HepG2 (cell line): Measurements from ENCODE around the gene NPPC. TPM values are rescaled to one million over a fixed set of nuclear protein-coding genes. Genes with fewer than 3 reads are reported as not detected.
A peak's percentile ranks its signal among the peaks of the same experiment; 100 is the strongest.

Experiments used
- BCL6 ChIP-seq: IDR thresholded peaks from 2 replicates; pipeline ENCODE4 v1.6.1; 2016; ENCODE audit warnings: missing genetic modification reagents, missing compliant biosample characterization
- KAT2B ChIP-seq: fragments of 150-350 bp; IDR thresholded peaks from 2 replicates; pipeline ENCODE4 v1.6.1; 2014; ENCODE audit warnings: low read depth, low read length, borderline replicate concordance
- MTA3 ChIP-seq: sonication (generic); formaldehyde crosslinking; IDR thresholded peaks from 2 replicates; pipeline ENCODE4 v1.4.0; 2020; ENCODE audit warnings: missing genetic modification reagents
- RCOR2 ChIP-seq: IDR thresholded peaks from 2 replicates; pipeline ENCODE4 v1.6.1; 2016; ENCODE audit warnings: missing biosample characterization, missing genetic modification reagents
- RELA ChIP-seq: sonication (generic); formaldehyde crosslinking; IDR thresholded peaks from 2 replicates; pipeline ENCODE4 v1.4.0; 2020; ENCODE audit warnings: missing genetic modification reagents
- STAG1 ChIP-seq: sonication (generic); formaldehyde crosslinking; IDR thresholded peaks from 2 replicates; pipeline ENCODE4 v1.4.0; 2020; ENCODE audit warnings: missing genetic modification reagents
- TCF7 ChIP-seq: sonication (generic); IDR thresholded peaks from 2 replicates; pipeline ENCODE4 v1.6.1; 2016; ENCODE audit warnings: antibody characterized with exemption, low read depth
- ZBTB1 ChIP-seq: sonication (generic); formaldehyde crosslinking; IDR thresholded peaks from 2 replicates; pipeline ENCODE4 v1.4.0; 2020; ENCODE audit warnings: missing genetic modification reagents, borderline replicate concordance
- polyA plus RNA-seq, 8 experiments: library from polyadenylated mRNA; depleted of rRNA in 3 of 8; stranded (reverse) in 7 of 8; unstranded in 1 of 8; fragments of >200 nt; fragmentation: Illumina TruSeq in 4 of 8; extraction: Trizol in 4 of 8; gene quantifications; 2 replicates each; pipeline versions ENCODE4 v1.2.1 to v1.2.3, GENCODE V29; 2011 to 2016; ENCODE audit warnings: low read depth in 4 of 8, missing spikeins in 1 of 8, mixed read lengths in 1 of 8; ENCODE audit not compliant: insufficient read depth in 1 of 8
- total RNA-seq, 5 experiments: library from RNA; depleted of rRNA; stranded (reverse); fragments of >200 nt; fragmentation: Illumina TruSeq; extraction: Trizol; gene quantifications; 2 replicates each; pipeline ENCODE4 v1.2.3, GENCODE V29; 2016; ENCODE audit warnings: low read depth in 1 of 5
- TF ChIP-seq, protein P1 (sequence below): sonication (generic); formaldehyde crosslinking; IDR thresholded peaks from 2 replicates; pipeline ENCODE4 v1.5.1; 2020; ENCODE audit warnings: mild to moderate bottlenecking, missing genetic modification reagents, moderate library complexity
- TF ChIP-seq, protein P2 (sequence below): sonication (generic); formaldehyde crosslinking; IDR thresholded peaks from 2 replicates; pipeline ENCODE4 v1.5.1; 2020; ENCODE audit warnings: mild to moderate bottlenecking, moderate library complexity, missing genetic modification reagents
- TF ChIP-seq, protein P3 (sequence below): sonication (generic); formaldehyde crosslinking; IDR thresholded peaks from 2 replicates; pipeline ENCODE4 v1.9.0; 2021; ENCODE audit warnings: missing genetic modification reagents, borderline replicate concordance
- TF ChIP-seq, protein P4 (sequence below): IDR thresholded peaks from 2 replicates; pipeline ENCODE4 v1.6.1; 2016; ENCODE audit warnings: missing compliant biosample characterization, missing genetic modification reagents, borderline replicate concordance
- TF ChIP-seq, protein P5 (sequence below): IDR thresholded peaks from 2 replicates; pipeline ENCODE4 v1.6.1; 2012; ENCODE audit warnings: low read depth, low read length, improper control_type of control experiment
- TF ChIP-seq, protein P6 (sequence below): sonication (generic); formaldehyde crosslinking; IDR thresholded peaks from 2 replicates; pipeline ENCODE4 v1.4.0; 2020; ENCODE audit warnings: mild to moderate bottlenecking, missing genetic modification reagents
- TF ChIP-seq, protein P7 (sequence below): sonication (generic); formaldehyde crosslinking; IDR thresholded peaks from 2 replicates; pipeline ENCODE4 v1.4.0; 2020; ENCODE audit warnings: low read depth, mild to moderate bottlenecking, missing genetic modification reagents
- TF ChIP-seq, protein P8 (sequence below): sonication (generic); formaldehyde crosslinking; IDR thresholded peaks from 2 replicates; pipeline ENCODE4 v1.4.0; 2020; ENCODE audit warnings: missing genetic modification reagents

NPPC gene
- total and polyA plus RNA-seq, 2 of the 13 experiments (the other 11 are each of a cell fraction or from before 2014, with no cell fraction given): 0.11 TPM; not detected in 1

DNA sequence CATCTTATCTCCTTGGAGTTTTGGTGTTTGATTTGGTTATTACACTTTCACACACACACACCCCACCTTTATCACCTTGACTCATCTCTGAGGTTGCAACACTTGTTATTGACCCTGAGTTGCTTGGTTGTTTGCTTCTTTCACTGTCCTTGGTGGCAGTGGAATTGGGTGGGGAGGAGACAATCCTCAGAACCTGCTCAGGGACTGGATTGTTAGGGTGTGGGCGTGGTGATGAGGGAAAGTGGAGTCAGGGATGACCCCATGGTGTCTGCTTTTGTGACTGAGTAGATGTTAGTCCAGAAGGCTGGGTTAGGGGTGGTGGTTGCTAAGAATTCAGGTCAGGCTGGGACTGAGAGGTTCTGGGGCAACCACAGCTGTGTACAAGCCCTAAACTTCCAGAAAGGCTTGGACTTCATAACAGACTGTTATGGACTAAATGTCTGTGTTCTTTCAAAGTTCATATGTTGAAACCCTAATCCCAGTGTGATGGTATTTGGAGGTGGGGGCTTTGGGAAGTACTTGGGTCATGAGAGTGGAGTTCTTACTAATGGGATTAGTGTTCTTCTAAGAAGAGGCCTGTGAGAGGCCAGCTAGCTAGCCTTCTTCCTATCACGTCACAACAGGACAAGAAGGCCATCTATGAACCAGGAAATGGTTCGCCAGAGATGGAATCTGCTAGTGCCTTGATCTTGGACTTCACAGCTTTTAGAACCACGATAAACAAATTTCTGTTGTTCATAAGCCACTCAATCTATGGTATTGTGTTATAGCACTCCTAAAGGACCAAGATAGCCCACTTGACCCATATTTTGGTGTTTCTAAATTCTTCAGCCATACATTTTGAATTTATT, 31.9 kb upstream of the NPPC start (continued):
- TF ChIP-seq, protein P1, sequence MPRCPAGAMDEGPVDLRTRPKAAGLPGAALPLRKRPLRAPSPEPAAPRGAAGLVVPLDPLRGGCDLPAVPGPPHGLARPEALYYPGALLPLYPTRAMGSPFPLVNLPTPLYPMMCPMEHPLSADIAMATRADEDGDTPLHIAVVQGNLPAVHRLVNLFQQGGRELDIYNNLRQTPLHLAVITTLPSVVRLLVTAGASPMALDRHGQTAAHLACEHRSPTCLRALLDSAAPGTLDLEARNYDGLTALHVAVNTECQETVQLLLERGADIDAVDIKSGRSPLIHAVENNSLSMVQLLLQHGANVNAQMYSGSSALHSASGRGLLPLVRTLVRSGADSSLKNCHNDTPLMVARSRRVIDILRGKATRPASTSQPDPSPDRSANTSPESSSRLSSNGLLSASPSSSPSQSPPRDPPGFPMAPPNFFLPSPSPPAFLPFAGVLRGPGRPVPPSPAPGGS (CRISPR knock-in tag): no peak
- TF ChIP-seq, protein P2, sequence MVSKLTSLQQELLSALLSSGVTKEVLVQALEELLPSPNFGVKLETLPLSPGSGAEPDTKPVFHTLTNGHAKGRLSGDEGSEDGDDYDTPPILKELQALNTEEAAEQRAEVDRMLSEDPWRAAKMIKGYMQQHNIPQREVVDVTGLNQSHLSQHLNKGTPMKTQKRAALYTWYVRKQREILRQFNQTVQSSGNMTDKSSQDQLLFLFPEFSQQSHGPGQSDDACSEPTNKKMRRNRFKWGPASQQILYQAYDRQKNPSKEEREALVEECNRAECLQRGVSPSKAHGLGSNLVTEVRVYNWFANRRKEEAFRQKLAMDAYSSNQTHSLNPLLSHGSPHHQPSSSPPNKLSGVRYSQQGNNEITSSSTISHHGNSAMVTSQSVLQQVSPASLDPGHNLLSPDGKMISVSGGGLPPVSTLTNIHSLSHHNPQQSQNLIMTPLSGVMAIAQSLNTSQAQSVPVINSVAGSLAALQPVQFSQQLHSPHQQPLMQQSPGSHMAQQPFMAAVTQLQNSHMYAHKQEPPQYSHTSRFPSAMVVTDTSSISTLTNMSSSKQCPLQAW (CRISPR knock-in tag): peak; percentile 22; the same call in 1 of the 2 replicates
- TF ChIP-seq, protein P3, sequence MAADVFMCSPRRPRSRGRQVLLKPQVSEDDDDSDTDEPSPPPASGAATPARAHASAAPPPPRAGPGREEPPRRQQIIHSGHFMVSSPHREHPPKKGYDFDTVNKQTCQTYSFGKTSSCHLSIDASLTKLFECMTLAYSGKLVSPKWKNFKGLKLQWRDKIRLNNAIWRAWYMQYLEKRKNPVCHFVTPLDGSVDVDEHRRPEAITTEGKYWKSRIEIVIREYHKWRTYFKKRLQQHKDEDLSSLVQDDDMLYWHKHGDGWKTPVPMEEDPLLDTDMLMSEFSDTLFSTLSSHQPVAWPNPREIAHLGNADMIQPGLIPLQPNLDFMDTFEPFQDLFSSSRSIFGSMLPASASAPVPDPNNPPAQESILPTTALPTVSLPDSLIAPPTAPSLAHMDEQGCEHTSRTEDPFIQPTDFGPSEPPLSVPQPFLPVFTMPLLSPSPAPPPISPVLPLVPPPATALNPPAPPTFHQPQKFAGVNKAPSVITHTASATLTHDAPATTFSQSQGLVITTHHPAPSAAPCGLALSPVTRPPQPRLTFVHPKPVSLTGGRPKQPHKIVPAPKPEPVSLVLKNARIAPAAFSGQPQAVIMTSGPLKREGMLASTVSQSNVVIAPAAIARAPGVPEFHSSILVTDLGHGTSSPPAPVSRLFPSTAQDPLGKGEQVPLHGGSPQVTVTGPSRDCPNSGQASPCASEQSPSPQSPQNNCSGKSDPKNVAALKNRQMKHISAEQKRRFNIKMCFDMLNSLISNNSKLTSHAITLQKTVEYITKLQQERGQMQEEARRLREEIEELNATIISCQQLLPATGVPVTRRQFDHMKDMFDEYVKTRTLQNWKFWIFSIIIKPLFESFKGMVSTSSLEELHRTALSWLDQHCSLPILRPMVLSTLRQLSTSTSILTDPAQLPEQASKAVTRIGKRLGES: no peak
- TF ChIP-seq RCOR2 (no peak), ZBTB1 (CRISPR knock-in tag) (no peak), STAG1 (CRISPR knock-in tag) (no peak), MTA3 (CRISPR knock-in tag) (no peak), BCL6 (CRISPR knock-in tag) (no peak), RELA (no peak), TCF7 (peak; percentile 13; the same call in 1 of the 2 replicates), KAT2B (no peak)
- TF ChIP-seq, protein P4, sequence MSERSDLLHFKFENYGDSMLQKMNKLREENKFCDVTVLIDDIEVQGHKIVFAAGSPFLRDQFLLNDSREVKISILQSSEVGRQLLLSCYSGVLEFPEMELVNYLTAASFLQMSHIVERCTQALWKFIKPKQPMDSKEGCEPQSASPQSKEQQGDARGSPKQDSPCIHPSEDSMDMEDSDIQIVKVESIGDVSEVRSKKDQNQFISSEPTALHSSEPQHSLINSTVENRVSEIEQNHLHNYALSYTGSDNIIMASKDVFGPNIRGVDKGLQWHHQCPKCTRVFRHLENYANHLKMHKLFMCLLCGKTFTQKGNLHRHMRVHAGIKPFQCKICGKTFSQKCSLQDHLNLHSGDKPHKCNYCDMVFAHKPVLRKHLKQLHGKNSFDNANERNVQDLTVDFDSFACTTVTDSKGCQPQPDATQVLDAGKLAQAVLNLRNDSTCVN (CRISPR knock-in tag): no peak
- TF ChIP-seq, protein P5, sequence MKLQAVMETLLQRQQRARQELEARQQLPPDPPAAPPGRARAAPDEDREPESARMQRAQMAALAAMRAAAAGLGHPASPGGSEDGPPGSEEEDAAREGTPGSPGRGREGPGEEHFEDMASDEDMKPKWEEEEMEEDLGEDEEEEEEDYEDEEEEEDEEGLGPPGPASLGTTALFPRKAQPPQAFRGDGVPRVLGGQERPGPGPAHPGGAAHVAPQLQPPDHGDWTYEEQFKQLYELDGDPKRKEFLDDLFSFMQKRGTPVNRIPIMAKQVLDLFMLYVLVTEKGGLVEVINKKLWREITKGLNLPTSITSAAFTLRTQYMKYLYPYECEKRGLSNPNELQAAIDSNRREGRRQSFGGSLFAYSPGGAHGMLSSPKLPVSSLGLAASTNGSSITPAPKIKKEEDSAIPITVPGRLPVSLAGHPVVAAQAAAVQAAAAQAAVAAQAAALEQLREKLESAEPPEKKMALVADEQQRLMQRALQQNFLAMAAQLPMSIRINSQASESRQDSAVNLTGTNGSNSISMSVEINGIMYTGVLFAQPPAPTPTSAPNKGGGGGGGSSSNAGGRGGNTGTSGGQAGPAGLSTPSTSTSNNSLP: 0 out of 2 replicates have a peak, but pooled peaks have one; percentile 19
- TF ChIP-seq, protein P6, sequence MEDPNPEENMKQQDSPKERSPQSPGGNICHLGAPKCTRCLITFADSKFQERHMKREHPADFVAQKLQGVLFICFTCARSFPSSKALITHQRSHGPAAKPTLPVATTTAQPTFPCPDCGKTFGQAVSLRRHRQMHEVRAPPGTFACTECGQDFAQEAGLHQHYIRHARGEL (CRISPR knock-in tag): no peak
- TF ChIP-seq, protein P7, sequence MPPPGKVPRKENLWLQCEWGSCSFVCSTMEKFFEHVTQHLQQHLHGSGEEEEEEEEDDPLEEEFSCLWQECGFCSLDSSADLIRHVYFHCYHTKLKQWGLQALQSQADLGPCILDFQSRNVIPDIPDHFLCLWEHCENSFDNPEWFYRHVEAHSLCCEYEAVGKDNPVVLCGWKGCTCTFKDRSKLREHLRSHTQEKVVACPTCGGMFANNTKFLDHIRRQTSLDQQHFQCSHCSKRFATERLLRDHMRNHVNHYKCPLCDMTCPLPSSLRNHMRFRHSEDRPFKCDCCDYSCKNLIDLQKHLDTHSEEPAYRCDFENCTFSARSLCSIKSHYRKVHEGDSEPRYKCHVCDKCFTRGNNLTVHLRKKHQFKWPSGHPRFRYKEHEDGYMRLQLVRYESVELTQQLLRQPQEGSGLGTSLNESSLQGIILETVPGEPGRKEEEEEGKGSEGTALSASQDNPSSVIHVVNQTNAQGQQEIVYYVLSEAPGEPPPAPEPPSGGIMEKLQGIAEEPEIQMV (CRISPR knock-in tag): no peak
- TF ChIP-seq, protein P8, sequence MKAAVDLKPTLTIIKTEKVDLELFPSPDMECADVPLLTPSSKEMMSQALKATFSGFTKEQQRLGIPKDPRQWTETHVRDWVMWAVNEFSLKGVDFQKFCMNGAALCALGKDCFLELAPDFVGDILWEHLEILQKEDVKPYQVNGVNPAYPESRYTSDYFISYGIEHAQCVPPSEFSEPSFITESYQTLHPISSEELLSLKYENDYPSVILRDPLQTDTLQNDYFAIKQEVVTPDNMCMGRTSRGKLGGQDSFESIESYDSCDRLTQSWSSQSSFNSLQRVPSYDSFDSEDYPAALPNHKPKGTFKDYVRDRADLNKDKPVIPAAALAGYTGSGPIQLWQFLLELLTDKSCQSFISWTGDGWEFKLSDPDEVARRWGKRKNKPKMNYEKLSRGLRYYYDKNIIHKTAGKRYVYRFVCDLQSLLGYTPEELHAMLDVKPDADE: no peak
